Hepatocyte (in vitro differentiated cells): ENCODE measurements around the gene CETP. TPM values are rescaled to one million over a fixed set of nuclear protein-coding genes. Genes with fewer than 3 reads are reported as not detected.
A peak's percentile ranks its signal among the peaks of the same experiment; 100 is the strongest.

Experiments used
- DNase-seq: peaks from one replicate; pipeline ENCODE4 v3.0.0-alpha.2; 2016; ENCODE audit warnings: low spot score
- H2AFZ ChIP-seq: fragments of 200-600 bp; sonication (generic); 2 replicates; pipeline ENCODE4 v1.6.0; 2016; ENCODE audit warnings: antibody characterized with exemption, mild to moderate bottlenecking
- H3K27ac ChIP-seq: fragments of 200-600 bp; sonication (generic); 2 replicates; pipeline ENCODE4 v1.5.1; 2016; ENCODE audit warnings: mild to moderate bottlenecking
- H3K27me3 ChIP-seq: fragments of 200-600 bp; sonication (generic); 2 replicates; pipeline ENCODE4 v1.6.1; 2016
- H3K36me3 ChIP-seq: fragments of 200-600 bp; sonication (generic); replicated peaks from 2 replicates; pipeline ENCODE4 v1.5.1; 2016; ENCODE audit warnings: low read depth; ENCODE audit not compliant: insufficient read depth
- H3K4me1 ChIP-seq: fragments of 200-600 bp; sonication (generic); 2 replicates; pipeline ENCODE4 v1.5.1; 2016; ENCODE audit warnings: mild to moderate bottlenecking, moderate library complexity; ENCODE audit not compliant: insufficient read depth
- H3K4me2 ChIP-seq: fragments of 200-600 bp; sonication (generic); 2 replicates; pipeline ENCODE4 v1.6.0; 2016
- H3K4me3 ChIP-seq: fragments of 200-600 bp; sonication (generic); 2 replicates; pipeline ENCODE4 v1.5.1; 2016; ENCODE audit warnings: mild to moderate bottlenecking
- H3K79me2 ChIP-seq: fragments of 200-600 bp; sonication (generic); 2 replicates; pipeline ENCODE4 v1.6.0; 2017; ENCODE audit warnings: mild to moderate bottlenecking
- H3K9me2 ChIP-seq: fragments of 200-600 bp; sonication (generic); replicated peaks from 2 replicates; pipeline ENCODE4 v1.6.0; 2017; ENCODE audit warnings: mild to moderate bottlenecking; ENCODE audit not compliant: insufficient read depth
- H3K9me3 ChIP-seq: fragments of 200-600 bp; sonication (generic); 2 replicates; pipeline ENCODE4 v1.5.1; 2016; ENCODE audit warnings: low read depth, mild to moderate bottlenecking
- H4K20me1 ChIP-seq: fragments of 200-600 bp; sonication (generic); 2 replicates; pipeline ENCODE4 v1.6.0; 2016; ENCODE audit warnings: mild to moderate bottlenecking; ENCODE audit not compliant: insufficient read depth, poor library complexity, severe bottlenecking
- EZH2 ChIP-seq: fragments of 200-600 bp; sonication (generic); IDR thresholded peaks from 2 replicates; pipeline ENCODE4 v1.6.1; 2016; ENCODE audit warnings: antibody characterized with exemption, mild to moderate bottlenecking, borderline replicate concordance
- EZH2phosphoT487 ChIP-seq: fragments of 200-600 bp; sonication (generic); IDR thresholded peaks from one replicate; pipeline ENCODE4 v1.6.1; 2018; ENCODE audit warnings: antibody characterized with exemption, mild to moderate bottlenecking, low read depth, moderate library complexity; ENCODE audit not compliant: unreplicated experiment, severe bottlenecking
- WGBS: methylation state at CpG from one replicate; pipeline ENCODE4 v1.1.6; 2016; ENCODE audit warnings: low lambda C conversion rate; ENCODE audit errors: missing lambda C conversion rate; 5-methylcytosine and 5-hydroxymethylcytosine counted together
- polyA plus RNA-seq: library from polyadenylated mRNA; unstranded; fragments of >200 nt; fragmentation: Nextera tagmentation; extraction: Ambion mirVana; gene quantifications from 2 replicates; pipeline ENCODE4 v1.2.1, GENCODE V29; 2016
- total RNA-seq: library from RNA; depleted of rRNA; stranded (reverse); fragments of >200 nt; gene quantifications from 2 replicates; pipeline ENCODE4 v1.2.3, GENCODE V29; 2014
- TF ChIP-seq, protein P1 (sequence below): fragments of 200-600 bp; sonication (generic); IDR thresholded peaks from 2 replicates; pipeline ENCODE4 v1.5.1; 2016; ENCODE audit warnings: antibody characterized with exemption, mild to moderate bottlenecking; ENCODE audit not compliant: poor library complexity

Gene CETP
- total and polyA plus RNA-seq, 2 experiments from 2014 or later: not detected

DNA sequence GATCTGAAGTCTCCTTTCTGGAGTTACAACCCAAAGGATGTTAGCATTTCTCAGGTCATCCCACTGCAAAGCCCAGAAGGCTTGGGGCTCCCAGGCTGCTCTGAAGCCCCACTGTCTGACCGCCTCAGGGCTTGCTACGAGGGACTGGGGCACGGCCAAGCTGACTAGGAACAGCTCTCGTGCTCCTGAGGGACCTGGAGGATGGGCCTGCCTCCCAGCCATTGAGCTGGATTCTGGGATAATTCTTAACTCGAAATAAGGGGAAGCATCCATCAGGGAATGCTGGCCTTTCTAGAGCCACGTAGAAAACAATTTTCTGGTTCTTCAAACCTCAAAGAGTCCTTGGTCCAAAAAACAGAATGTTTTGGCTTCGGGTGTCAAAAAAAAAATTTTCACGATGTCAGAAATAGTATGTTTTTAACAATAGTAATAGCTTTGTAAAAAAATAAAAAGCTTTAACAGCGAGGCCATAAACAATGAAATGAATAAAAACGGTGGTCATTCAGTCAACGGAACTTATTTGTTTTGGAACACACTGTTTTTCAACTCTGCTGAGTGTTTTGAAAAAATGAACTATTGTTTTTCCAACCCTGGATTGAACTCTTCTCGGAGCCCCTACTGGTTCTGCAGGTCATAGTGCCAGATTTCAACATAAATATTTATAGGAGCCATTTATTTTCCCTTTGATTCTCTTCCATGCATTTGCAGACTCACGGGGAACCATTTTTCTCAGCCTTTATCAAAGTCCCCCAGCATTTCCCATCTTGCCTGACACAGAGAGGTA is 46.2 kb upstream of the CETP start:
- TF ChIP-seq, protein P1, sequence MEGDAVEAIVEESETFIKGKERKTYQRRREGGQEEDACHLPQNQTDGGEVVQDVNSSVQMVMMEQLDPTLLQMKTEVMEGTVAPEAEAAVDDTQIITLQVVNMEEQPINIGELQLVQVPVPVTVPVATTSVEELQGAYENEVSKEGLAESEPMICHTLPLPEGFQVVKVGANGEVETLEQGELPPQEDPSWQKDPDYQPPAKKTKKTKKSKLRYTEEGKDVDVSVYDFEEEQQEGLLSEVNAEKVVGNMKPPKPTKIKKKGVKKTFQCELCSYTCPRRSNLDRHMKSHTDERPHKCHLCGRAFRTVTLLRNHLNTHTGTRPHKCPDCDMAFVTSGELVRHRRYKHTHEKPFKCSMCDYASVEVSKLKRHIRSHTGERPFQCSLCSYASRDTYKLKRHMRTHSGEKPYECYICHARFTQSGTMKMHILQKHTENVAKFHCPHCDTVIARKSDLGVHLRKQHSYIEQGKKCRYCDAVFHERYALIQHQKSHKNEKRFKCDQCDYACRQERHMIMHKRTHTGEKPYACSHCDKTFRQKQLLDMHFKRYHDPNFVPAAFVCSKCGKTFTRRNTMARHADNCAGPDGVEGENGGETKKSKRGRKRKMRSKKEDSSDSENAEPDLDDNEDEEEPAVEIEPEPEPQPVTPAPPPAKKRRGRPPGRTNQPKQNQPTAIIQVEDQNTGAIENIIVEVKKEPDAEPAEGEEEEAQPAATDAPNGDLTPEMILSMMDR: no peak
- no peak for TF ChIP-seq EZH2
- H3K27ac ChIP-seq: no peak overlapping the region
- peaks cover 23% of the 10 kb centered on the region for H3K4me1 ChIP-seq
- no peak overlapping the region for H2AFZ ChIP-seq
- H4K20me1 ChIP-seq: no peaks in the 10 kb centered on the region
- no peaks in the 10 kb centered on the region for H3K27me3 ChIP-seq
- no peaks in the 10 kb centered on the region for H3K79me2 ChIP-seq
- H3K4me2 ChIP-seq: no peak overlapping the region
- no peaks in the 10 kb centered on the region for H3K9me2 ChIP-seq
- H3K36me3 ChIP-seq: no peaks in the 10 kb centered on the region
- no peaks in the 10 kb centered on the region for H3K9me3 ChIP-seq
- DNase-seq: no peak
- 76% methylated on average over 13 of the region's 13 CpGs for WGBS
- H3K4me3 ChIP-seq: no peak overlapping the region

- no peaks in the 10 kb centered on the region for H4K20me1 ChIP-seq
- H3K27ac ChIP-seq: no peak overlapping the region
- peaks cover 32% of the 10 kb centered on the region for H3K4me1 ChIP-seq
- H3K4me3 ChIP-seq: no peak overlapping the region
- H3K27me3 ChIP-seq: no peaks in the 10 kb centered on the region
- TF ChIP-seq EZH2: no peak
- no peak for TF ChIP-seq EZH2phosphoT487
- TF ChIP-seq, protein P1: no peak
- no peaks in the 10 kb centered on the region for H3K36me3 ChIP-seq
- H2AFZ ChIP-seq: no peak overlapping the region
- H3K79me2 ChIP-seq: no peaks in the 10 kb centered on the region
- no peak for DNase-seq
- H3K9me2 ChIP-seq: no peaks in the 10 kb centered on the region
- 79% methylated on average over 5 of the region's 5 CpGs for WGBS
- H3K4me2 ChIP-seq: no peak overlapping the region
- H3K9me3 ChIP-seq: no peaks in the 10 kb centered on the region
Measured at GRCh38 chr16:56916571-56917403, 45.0 kb upstream of the CETP start.

DNA sequence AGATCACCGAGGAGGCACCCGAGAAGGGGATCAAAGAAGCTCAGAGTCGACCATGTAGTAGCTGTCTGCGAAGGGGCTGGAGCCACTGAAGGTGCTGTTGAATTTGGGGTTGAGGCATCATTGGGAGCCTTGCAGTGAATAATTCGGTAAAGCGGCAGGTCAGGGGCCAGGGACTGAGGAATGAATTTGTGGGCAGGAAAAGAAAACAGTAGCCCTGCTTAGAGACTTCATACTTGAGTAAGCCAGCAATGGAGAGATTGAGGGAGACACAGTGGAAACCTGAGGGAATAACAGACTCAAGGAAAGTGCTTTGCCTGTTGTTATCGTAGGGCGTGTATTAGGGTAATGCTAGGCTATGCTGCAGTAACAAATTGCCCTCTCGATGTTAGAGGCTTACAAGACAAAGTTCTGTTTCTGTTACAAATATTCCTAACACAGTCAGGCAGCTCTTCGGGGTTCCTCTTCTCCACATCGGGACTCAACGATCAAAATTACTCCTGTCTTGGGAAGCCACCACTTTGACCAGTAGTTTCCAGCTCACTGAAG is 43.2 kb upstream of the CETP start:
- 89% methylated on average over 12 of the region's 12 CpGs for WGBS

More for the DNA sequence above, 43.2 kb upstream of the CETP start:
- H3K4me1 ChIP-seq: peaks cover 22% of the 10 kb centered on the region
- H3K4me3 ChIP-seq: no peak overlapping the region
- H2AFZ ChIP-seq: no peak overlapping the region
- no peaks in the 10 kb centered on the region for H4K20me1 ChIP-seq
- H3K27me3 ChIP-seq: no peaks in the 10 kb centered on the region
- peak overlapping the region; percentile 63 for H3K27ac ChIP-seq
- no peaks in the 10 kb centered on the region for H3K36me3 ChIP-seq
- no peaks in the 10 kb centered on the region for H3K9me2 ChIP-seq
- H3K79me2 ChIP-seq: no peaks in the 10 kb centered on the region
- no peak for TF ChIP-seq EZH2
- TF ChIP-seq, protein P1: no peak
- no peak for TF ChIP-seq EZH2phosphoT487
- H3K4me2 ChIP-seq: no peak overlapping the region
- no peak for DNase-seq
- no peaks in the 10 kb centered on the region for H3K9me3 ChIP-seq
